Inflammatory macrophage treated with lipopolysaccharide for 1 hour (primary cell): ENCODE measurements around the gene ABCG2.

Experiments used
- DNase-seq, 2 donors: peaks; one replicate each; pipeline ENCODE4 v3.0.0-alpha.2; 2020 to 2022

Gene ABCG2

DNA sequence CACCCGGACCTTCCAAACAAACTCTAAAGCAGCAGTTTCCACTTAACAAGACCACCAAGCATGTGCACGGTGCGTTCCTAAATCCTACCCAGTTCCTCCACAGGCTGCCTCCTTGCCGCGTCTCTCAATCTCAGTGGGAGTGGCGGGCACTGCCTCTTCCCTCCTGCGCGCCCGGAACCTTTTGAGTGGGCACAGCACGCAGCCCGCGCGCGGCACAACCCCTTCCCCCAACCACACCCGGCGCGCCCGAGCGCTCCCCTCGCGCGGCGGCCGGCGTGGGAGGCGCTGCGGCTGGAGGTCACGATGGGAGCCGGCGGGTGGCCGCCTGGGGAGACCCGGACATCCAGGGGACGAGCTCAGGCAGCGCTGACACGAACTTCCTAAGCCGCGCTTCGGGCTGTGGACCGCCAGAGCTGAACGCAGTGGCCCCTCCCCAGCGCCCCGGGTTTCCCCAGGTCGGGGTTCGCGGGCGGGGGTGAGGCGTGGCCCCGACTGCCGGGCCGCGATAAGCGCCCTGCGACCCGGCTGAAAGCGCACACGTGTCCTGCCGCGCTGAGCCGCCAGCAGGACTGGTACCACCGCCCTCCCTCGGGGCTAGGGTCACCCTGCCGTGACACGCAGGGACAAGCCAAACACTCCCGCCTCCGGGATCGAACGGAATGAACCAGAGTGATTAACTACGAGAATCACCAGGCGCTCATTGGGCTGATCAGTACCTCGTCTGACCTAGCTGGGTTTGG lies at the start of gene ABCG2:
TSS of gene ABCG2 (minus strand) at position 151 of the 740 bp plus-strand sequence. CDS start 18,644 bp downstream, outside the sequence.
- peak; percentile 44 to 54 for DNase-seq

GRCh38 chr4:88208156-88208555 lies 49.7 kb upstream of the ABCG2 start:
- no peak for DNase-seq

DNA sequence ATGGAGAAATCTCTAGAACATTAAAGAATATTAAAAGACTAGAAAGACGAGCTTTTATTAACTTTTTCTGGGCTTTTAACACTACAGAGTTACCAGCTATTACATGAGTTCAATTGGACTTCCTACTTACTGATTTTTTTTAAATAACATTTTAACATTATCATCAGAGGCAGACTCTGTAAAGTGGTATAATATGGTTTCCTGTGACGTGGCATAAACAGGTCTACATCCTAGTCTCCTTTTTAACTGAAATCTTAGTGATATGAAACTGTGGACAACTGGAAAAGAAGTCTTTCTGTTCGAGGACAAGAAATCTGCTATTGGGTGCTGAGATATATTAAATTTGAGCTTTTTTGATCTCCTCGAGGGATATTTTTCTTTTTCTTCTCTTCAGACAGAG lies 48.7 kb upstream of the ABCG2 start:
- DNase-seq, result no peak

DNA sequence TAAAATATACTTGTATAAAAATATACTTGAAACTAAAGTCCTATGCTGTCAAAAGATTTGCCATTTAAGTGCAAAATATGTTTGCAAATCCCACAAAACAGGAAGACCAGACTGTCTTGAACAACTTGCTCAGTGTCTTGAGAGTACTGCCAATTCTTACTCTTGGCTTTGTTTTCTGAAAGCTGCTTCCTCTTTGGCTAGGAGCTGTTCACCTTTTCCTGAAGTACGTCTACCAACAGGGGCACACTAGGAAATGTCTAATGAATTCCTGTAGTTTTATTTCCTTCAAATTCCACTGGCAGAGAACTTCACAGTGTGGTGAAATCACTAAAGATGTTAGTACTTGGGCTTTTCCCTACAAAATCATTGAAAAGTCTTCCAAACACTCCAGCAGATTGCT lies 46.4 kb upstream of the ABCG2 start:
- no peak for DNase-seq

DNA sequence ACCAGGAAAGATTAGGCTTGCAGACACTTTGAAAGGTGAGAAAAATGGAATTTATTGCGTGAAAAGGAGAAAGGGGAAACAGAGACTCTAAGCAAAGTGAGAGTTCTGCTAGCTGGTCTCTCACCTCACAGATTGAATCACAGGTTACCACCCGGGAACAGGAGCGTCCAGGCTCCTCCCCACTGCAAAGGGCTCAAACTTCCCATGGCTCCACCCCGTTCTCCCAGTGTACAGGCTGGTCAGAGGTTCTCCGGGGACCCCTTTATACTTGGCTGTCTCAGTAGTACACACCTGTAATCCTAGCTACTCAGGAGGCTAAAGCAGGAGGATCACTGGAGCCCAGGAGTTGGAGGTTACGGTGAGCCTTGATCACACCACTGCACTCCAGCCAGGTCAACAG lies 44.0 kb upstream of the ABCG2 start:
- DNase-seq, result no peak

GRCh38 chr4:88200186-88200585 lies 41.7 kb upstream of the ABCG2 start:
- no peak for DNase-seq

DNA sequence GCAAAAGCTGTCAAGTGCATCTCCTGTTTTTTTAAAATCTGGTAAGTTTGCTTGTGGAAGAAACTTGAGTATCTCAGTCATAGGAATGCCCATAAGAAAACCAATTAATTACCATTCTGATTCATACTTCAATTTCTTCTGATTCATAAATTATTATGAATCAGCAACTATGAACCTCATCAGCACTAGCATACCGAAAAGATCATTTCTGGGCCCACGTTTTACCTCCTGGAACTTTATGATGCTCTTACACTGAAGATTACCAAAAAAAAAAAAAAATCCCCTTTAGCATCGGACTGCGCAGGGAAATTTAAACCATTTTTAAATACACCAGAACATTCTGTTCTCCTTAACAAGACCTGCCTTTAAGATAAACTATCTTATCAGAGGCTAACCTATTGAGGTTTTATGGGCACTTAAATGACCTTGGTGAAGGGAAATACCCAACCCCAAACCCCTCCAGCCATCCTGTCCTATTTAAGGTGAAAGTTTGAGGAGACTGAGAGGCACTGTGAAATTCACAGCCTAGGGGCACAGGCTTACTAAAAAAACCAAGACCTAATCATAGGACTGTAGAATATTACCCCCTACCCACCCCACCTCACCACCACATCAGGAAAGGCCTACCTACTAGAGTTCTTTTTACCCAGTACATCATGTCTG lies 38.2 kb upstream of the ABCG2 start:
- DNase-seq, result no peak

- DNase-seq, result no peak
These were observed 37.5 kb upstream of the ABCG2 start for GRCh38 chr4:88196013-88196365.

DNA sequence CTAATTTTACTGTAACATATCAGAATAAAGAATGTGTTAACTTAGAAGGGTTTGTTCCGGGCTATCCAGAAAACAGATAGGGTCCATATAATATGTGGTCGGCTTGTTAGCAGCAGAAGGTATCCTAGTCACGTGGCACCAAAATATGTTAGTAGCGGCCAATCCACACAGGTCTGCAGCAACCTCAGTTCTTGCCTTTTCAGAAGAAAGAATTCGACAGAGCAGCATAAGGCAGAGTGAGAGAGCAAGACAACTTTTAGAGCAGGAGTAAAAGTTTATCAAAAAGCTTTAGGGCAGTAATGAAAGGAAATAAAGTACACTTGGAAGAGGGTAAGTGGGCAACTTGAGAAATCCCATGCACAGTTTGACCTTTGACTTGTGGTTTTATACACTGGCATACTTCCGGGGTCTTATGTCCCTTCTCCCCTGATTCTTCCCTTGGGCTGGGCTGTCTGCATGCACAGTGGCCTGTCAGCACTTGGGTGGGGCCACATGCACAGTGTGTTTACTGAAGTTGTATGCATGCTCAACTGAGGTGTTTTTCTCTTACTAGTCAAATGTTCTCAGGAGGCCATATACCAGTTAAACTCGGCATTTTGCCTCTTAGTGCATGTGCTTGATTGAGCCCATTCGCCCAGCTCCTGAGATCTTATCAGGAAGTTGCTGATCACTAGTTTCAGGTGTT lies 37.0 kb upstream of the ABCG2 start:
- DNase-seq, result no peak

- DNase-seq, result no peak
These were observed 33.0 kb upstream of the ABCG2 start for GRCh38 chr4:88191404-88191803.

GRCh38 chr4:88189881-88190585 lies 31.6 kb upstream of the ABCG2 start:
- DNase-seq, result no peak

DNA sequence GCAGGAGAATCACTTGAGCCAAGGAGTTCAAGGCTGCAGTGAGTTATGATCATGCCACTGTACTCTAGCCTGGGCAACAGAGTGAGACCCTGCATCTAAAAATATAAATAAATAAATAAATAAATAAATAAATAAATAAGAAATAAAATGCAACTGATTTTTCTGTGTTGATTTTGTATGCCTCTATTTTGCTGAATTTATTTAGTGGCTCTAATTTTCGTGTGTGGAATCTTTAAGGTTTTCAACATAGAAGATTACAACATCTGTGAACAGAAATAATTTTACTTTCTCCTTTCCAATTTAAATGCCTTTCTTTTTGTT lies 30.9 kb upstream of the ABCG2 start:
- no peak for DNase-seq

DNA sequence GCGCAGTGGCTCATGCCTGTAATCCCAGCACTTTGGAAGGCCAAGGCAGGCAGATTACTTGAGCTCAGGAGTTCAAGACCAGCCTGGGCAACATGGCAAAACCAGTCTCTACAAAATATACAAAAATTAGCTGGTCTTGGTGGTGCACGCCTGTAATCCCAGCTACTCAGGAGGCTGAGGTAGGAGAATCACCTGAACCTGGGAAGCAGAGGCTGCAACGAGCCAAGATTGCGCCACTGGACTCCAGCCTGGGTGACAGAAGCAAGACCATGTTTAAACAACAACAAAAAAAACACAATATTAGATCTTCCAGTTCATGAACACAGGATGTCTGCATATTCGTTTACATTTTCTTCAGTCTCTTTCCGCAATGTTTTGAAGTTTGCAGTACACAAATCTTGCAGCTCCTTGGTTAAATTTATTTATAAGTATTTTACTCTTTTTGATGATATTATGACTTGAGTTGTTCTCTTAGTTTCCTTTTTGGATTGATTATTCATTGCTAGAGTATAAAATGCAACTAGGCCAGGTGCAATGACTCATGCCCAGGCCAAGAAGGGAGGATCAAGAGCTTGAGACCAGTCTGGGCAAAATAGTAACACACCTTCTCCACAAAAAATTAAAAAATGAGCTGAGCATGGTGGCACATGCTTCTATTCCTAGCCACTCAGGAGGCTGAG lies 30.4 kb upstream of the ABCG2 start:
- DNase-seq, result no peak

DNA sequence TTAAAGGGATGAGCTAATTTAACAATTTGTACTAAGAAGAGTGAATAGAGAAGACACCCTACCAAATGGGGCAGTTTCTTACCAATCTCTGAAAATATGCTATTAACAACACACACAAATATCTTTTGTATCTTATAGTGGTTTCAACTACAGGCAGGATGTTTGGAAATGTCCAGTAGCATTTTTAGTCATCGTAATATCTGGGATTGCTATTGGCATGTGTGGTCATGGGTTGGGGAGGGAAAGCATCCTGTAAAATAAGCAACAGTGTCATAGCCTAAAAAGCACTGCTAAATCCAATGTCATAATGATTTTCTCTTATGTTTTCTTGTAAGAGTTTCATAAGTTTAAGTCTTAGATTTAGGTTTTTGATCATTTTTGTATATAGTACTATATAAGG lies 29.3 kb upstream of the ABCG2 start:
- no peak for DNase-seq

GRCh38 chr4:88185906-88186305 lies 27.5 kb upstream of the ABCG2 start:
- DNase-seq, result no peak

DNA sequence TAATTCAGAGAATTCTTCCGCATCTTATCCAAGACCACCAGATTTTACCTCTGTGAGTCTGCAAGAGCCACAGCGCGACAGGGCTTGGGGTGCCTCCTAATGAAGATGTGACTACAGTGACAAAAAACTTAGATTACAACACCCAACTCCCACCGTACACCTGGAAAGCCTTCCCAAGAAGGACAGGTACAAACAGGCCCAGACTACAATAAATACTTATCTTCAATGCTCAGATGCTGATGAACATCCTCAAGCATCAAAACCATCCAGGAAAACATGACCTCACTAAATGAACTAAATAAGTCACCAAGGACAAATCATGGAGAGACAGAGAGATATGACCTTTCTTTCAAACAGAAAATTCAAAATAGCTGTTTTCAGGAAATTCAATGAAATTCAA lies 20.8 kb upstream of the ABCG2 start:
- no peak for DNase-seq

- DNase-seq, result no peak
These were observed 20.3 kb upstream of the ABCG2 start for GRCh38 chr4:88178626-88179231.

DNA sequence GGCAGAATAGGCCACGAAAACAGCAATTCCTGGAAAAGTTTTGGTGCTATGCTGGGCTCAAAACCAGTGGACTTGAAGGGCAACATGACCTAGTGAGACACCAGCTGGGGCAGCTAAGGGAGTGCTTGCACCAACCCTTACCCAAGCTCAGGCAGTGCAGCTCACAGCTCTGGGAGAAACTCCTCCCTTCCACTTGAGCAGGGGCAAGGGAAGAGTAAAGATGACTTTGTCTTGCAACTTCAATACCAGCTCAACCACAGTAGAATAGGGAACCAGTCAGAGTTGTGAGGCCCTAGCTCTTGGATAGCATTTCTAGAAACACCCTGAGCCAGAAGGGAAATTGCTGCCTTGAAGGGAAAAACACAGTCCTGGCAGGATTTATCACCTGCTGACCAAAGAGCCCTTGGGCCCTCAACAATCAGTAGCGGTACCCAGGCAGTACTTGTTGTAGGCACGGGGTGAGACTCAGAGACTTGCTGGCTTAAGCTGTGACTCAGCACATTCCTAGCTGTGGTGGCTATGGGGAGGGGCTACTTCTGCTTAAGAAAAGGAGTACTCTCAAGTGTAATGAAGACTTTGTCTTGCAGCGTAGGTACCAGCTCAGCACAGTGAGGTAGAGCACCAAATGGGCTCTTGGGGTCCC lies 19.7 kb upstream of the ABCG2 start:
- DNase-seq, result peak; percentile 57 to 65

- no peak for DNase-seq
These were observed 14.5 kb upstream of the ABCG2 start for GRCh38 chr4:88172987-88173386.

- no peak for DNase-seq
These were observed 12.8 kb upstream of the ABCG2 start for GRCh38 chr4:88171206-88171605.

- DNase-seq, result no peak
These were observed 10.9 kb upstream of the ABCG2 start for GRCh38 chr4:88169298-88169697.

DNA sequence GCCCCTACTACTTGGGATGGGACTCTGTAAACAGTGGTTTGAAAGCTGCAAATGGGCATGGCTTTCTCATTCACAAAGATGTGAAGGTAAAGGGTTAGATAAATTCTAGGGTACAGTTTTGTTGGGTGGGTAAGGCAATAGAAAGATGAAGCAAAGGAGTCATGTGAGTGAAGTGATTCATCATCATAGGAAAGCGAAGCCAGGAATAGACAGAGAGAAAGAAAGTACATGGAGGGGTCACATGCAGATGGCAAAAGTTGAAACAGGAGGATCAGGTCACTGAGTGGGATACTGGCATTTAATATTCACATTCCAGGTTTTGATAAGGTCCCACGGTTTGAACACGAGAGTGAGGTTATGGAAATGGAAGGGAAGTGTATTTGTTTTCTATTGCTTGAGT lies 8.2 kb upstream of the ABCG2 start:
- DNase-seq, result peak in 1 of 2 donors; percentile 22
